GM12878 (cell line): Measurements from ENCODE around the gene MVK. TPM values are rescaled to one million over a fixed set of nuclear protein-coding genes. Genes with fewer than 3 reads are reported as not detected.

Experiments used
- ATAC-seq: fragments of 200-7000 bp; cut with Tn5 transposase; 3 replicates; pipeline ENCODE4 v1.9.1; 2020; ENCODE audit warnings: mild to moderate bottlenecking, moderate library complexity
- BruUV-seq: library from RNA; stranded (reverse); fragments of 400-500 nt; replicated peaks from 2 replicates; lab custom pipeline; 2021; lab: Mats Ljungman, UMichigan
- CTCF ChIA-PET: fragments of 300-600 bp; sonication (Branson Sonifier 250); formaldehyde crosslinking; extraction: SDS; loops from one replicate; lab custom pipeline; 2021; ENCODE audit warnings: inconsistent platforms; lab: Yijun Ruan, JAX
- POLR2A ChIA-PET: fragments of 350-600 bp; formaldehyde crosslinking; extraction: SDS; loops from one replicate; lab custom pipeline; 2021; ENCODE audit warnings: inconsistent platforms; lab: Charles Lee
- RAD21 ChIA-PET: fragments of 300-600 bp; sonication (Branson Sonifier 250); formaldehyde crosslinking; loops from one replicate; lab custom pipeline; 2023; ENCODE audit warnings: antibody characterized with exemption; ENCODE audit not compliant: unreplicated experiment; lab: Charles Lee
- SMC1A ChIA-PET: fragments of 300-600 bp; sonication (Branson Sonifier 250); formaldehyde crosslinking; loops from one replicate; lab custom pipeline; 2023; ENCODE audit not compliant: unreplicated experiment, uncharacterized antibody; lab: Charles Lee
- DNase-seq: peaks from one replicate; pipeline ENCODE4 v3.0.0-alpha.2; 2011; ENCODE audit warnings: low read depth, low spot score
- FAIRE-seq: peaks from 3 replicates; lab custom pipeline; 2011; peaks lifted over from hg19 to GRCh38; lab: Jason Lieb, UNC
- H2AFZ ChIP-seq: 2 replicates; pipeline ENCODE4 v1.6.0; 2011; ENCODE audit warnings: low read depth, low read length, control low read depth; ENCODE audit not compliant: control insufficient read depth
- H3K27ac ChIP-seq: 2 replicates; pipeline ENCODE4 v1.5.1; 2011; ENCODE audit warnings: control low read depth; ENCODE audit not compliant: control insufficient read depth, insufficient read depth
- H3K27me3 ChIP-seq, 2 experiments: replicated peaks in 1 of 2; 2 replicates each; pipeline versions ENCODE4 v1.6.0 to v1.6.1; 2011; ENCODE audit warnings: low read length in 1 of 2; ENCODE audit not compliant: control insufficient read depth in 2 of 2, insufficient read depth in 2 of 2
- H3K36me3 ChIP-seq, 2 experiments: 2 replicates each; pipeline ENCODE4 v1.5.1; 2011; ENCODE audit warnings: low read length in 1 of 2; ENCODE audit not compliant: control insufficient read depth in 2 of 2, insufficient read depth in 2 of 2
- H3K4me1 ChIP-seq: 2 replicates; pipeline ENCODE4 v1.6.1; 2011; ENCODE audit warnings: mild to moderate bottlenecking, low read length, moderate library complexity, mixed read lengths; ENCODE audit not compliant: control insufficient read depth, insufficient read depth
- H3K4me2 ChIP-seq: 2 replicates; pipeline ENCODE4 v1.6.0; 2011; ENCODE audit warnings: control low read depth; ENCODE audit not compliant: control insufficient read depth, insufficient read depth
- H3K4me3 ChIP-seq: fragments of 200-600 bp; sonication (generic); 2 replicates; pipeline ENCODE4 v1.5.1; 2016
- H3K79me2 ChIP-seq: 2 replicates; pipeline ENCODE4 v1.6.0; 2011; ENCODE audit warnings: low read length; ENCODE audit not compliant: control insufficient read depth, insufficient read depth
- H3K9ac ChIP-seq: 2 replicates; pipeline ENCODE4 v1.8.0; 2011; ENCODE audit warnings: low read length, control low read depth, mixed read lengths; ENCODE audit not compliant: control insufficient read depth, insufficient read depth
- H3K9me3 ChIP-seq: replicated peaks from 3 replicates; pipeline ENCODE4 v1.5.1; 2011; ENCODE audit warnings: mild to moderate bottlenecking, low read length; ENCODE audit not compliant: control insufficient read depth, insufficient read depth
- H4K20me1 ChIP-seq: 2 replicates; pipeline ENCODE4 v1.6.0; 2011; ENCODE audit not compliant: control insufficient read depth, insufficient read depth
- BRCA1 ChIP-seq: IDR thresholded peaks from 2 replicates; pipeline ENCODE4 v1.6.1; 2011; ENCODE audit warnings: low read depth, low read length, improper control_type of control experiment
- CBX5 ChIP-seq: sonication (generic); IDR thresholded peaks from 2 replicates; pipeline ENCODE4 v1.6.1; 2016; ENCODE audit warnings: low read depth, moderate library complexity, mild to moderate bottlenecking, inconsistent platforms
- CHD2 ChIP-seq: IDR thresholded peaks from 2 replicates; pipeline ENCODE4 v1.6.1; 2011; ENCODE audit warnings: low read depth, low read length, improper control_type of control experiment, borderline replicate concordance
- E2F4 ChIP-seq: IDR thresholded peaks from 2 replicates; pipeline ENCODE4 v1.6.1; 2012; ENCODE audit warnings: low read depth, low read length, improper control_type of control experiment
- HCFC1 ChIP-seq: fragments of 150-350 bp; IDR thresholded peaks from 2 replicates; pipeline ENCODE4 v1.6.1; 2014; ENCODE audit warnings: low read length
- HDAC2 ChIP-seq: fragments of 200-600 bp; sonication (generic); IDR thresholded peaks from 2 replicates; pipeline ENCODE4 v1.6.1; 2017
- IKZF1 ChIP-seq: fragments of 450-650 bp; conservative IDR thresholded peaks from 2 replicates; pipeline ENCODE4 v1.6.1; 2017; ENCODE audit warnings: antibody characterized with exemption, mild to moderate bottlenecking
- NFXL1 ChIP-seq: fragments of 450-650 bp; IDR thresholded peaks from 2 replicates; pipeline ENCODE4 v1.6.1; 2017; ENCODE audit warnings: antibody characterized with exemption, mild to moderate bottlenecking, borderline replicate concordance
- REST ChIP-seq: IDR thresholded peaks from 2 replicates; pipeline ENCODE4 v1.6.1; 2012; ENCODE audit warnings: mild to moderate bottlenecking, low read depth, low read length
- RUNX3 ChIP-seq: IDR thresholded peaks from 2 replicates; pipeline ENCODE4 v1.6.1; 2012; ENCODE audit warnings: low read length, inconsistent platforms
- SIN3A ChIP-seq: IDR thresholded peaks from 2 replicates; pipeline ENCODE4 v1.6.1; 2012; ENCODE audit warnings: low read depth, low read length, improper control_type of control experiment
- ZBTB4 ChIP-seq: fragments of 450-650 bp; formaldehyde crosslinking; IDR thresholded peaks from 2 replicates; pipeline ENCODE4 v1.4.0; 2022; ENCODE audit warnings: mild to moderate bottlenecking, moderate library complexity
- WGBS: methylation state at CpG from one replicate; pipeline ENCODE4 v1.1.6; 2016; ENCODE audit warnings: low lambda C conversion rate; ENCODE audit not compliant: insufficient replicate concordance, insufficient coverage; ENCODE audit errors: missing lambda C conversion rate; 5-methylcytosine and 5-hydroxymethylcytosine counted together
- in situ Hi-C: fragments of 300-500 bp; cut with MboI; formaldehyde crosslinking; loops from 9 replicates; pipeline ENCODE4 v1.14.3; 2018; ENCODE audit warnings: mixed read lengths
- intact Hi-C: fragments of 100-400 bp; cut with micrococcal nuclease; formaldehyde crosslinking; loops from one replicate; pipeline ENCODE4 v1.14.2; 2022; ENCODE audit not compliant: unreplicated experiment
- polyA plus RNA-seq, 11 experiments: library from polyadenylated mRNA; depleted of rRNA in 4 of 11; unstranded in 6 of 11; stranded (reverse) in 5 of 11; fragments of >200 nt; fragmentation: Nextera tagmentation in 4 of 11; fragmentation: Illumina TruSeq in 1 of 11; extraction: Ambion mirVana in 4 of 11; extraction: Trizol in 1 of 11; gene quantifications; 1 replicate in 1 of 11; 2 replicates in 10 of 11; pipeline versions ENCODE4 v1.2.1 to v1.2.3, GENCODE V29; 2011 to 2016; ENCODE audit warnings: inconsistent platforms in 2 of 11, missing spikeins in 2 of 11, low read depth in 1 of 11
- total RNA-seq, 4 experiments: library from RNA; depleted of rRNA in 3 of 4; stranded (reverse); fragments of >200 nt in 3 of 4; fragmentation: Illumina TruSeq in 1 of 4; extraction: Trizol in 1 of 4; gene quantifications; 2 replicates each; pipeline versions ENCODE4 v1.2.1 to v1.2.3, GENCODE V29; 2013 to 2021

MVK gene
- total and polyA plus RNA-seq, 10 of the 15 experiments (the other 5 are each of a cell fraction or from before 2014, with no cell fraction given), result 0.24 to 46.7 (median 31.9) TPM

GRCh38 chr12:109626378-109627115, 53.0 kb downstream of the MVK start (continued):
- TF ChIP-seq ZBTB4 (CRISPR knock-in tag) (no peak), REST (no peak), SIN3A (no peak)

- no peak overlapping the region for H2AFZ ChIP-seq
- no peaks in the 10 kb centered on the region for H3K27me3 ChIP-seq
- WGBS, result 42% methylated on average over 7 of the region's 7 CpGs
- H3K27ac ChIP-seq, result no peak overlapping the region
- ATAC-seq (no peak), FAIRE-seq (no peak), DNase-seq (no peak)
- intact Hi-C loops (no loop called here), in situ Hi-C loops (no loop called here)
- CTCF ChIA-PET, result interaction anchor here (0.9 kb wide), 1 partner anchor 30 kb away, joined by 5 read pairs; no protein-coding TSS in a partner anchor
- no peaks in the 10 kb centered on the region for H3K79me2 ChIP-seq
- H3K36me3 ChIP-seq, result no peaks in the 10 kb centered on the region
- POLR2A ChIA-PET, result interaction anchor here (0.7 kb wide), 1 partner anchor 65 kb away, joined by 4 read pairs; no protein-coding TSS in a partner anchor
- BruUV-seq, result no TSS peak
- RAD21 ChIA-PET, result no interaction called here
- H3K4me2 ChIP-seq, result no peak overlapping the region
- H4K20me1 ChIP-seq, result no peaks in the 10 kb centered on the region
- no peak overlapping the region for H3K4me3 ChIP-seq
- H3K9me3 ChIP-seq, result no peaks in the 10 kb centered on the region
- H3K4me1 ChIP-seq, result no peaks in the 10 kb centered on the region
- SMC1A ChIA-PET, result no interaction called here
- H3K9ac ChIP-seq, result no peak overlapping the region
- TF ChIP-seq CHD2 (no peak), HCFC1 (no peak), RUNX3 (no peak), NFXL1 (no peak), IKZF1 (no peak), CBX5 (no peak), E2F4 (no peak), HDAC2 (no peak), BRCA1 (no peak)
Observed at GRCh38 chr12:109627633-109628032, 54.0 kb downstream of the MVK start.
